A673 (cell line): ENCODE measurements around the gene CREBRF. TPM values are rescaled to one million over a fixed set of nuclear protein-coding genes. Genes with fewer than 3 reads are reported as not detected.
A peak's percentile ranks its signal among the peaks of the same experiment; 100 is the strongest.

Source experiments
- BruUV-seq: library from RNA; stranded (reverse); fragments of 400-500 nt; replicated peaks from 2 replicates; lab custom pipeline; 2021; lab: Mats Ljungman, UMichigan
- CTCF ChIA-PET: fragments of 300-600 bp; sonication (Branson Sonifier 250); formaldehyde crosslinking; loops from one replicate; lab custom pipeline; 2022; ENCODE audit warnings: antibody characterized with exemption; lab: Charles Lee
- POLR2A ChIA-PET: fragments of 300-600 bp; sonication (Branson Sonifier 250); formaldehyde crosslinking; loops from one replicate; lab custom pipeline; 2022; ENCODE audit warnings: antibody characterized with exemption; ENCODE audit not compliant: low non-redundant PET; lab: Charles Lee
- DNase-seq: peaks from one replicate; pipeline ENCODE4 v3.0.0-alpha.2; 2015; ENCODE audit warnings: low spot score
- H3K27ac ChIP-seq: fragments of 200-600 bp; sonication (generic); 2 replicates; pipeline ENCODE4 v1.5.1; 2016; ENCODE audit warnings: mixed run types, low read depth, mild to moderate bottlenecking, mixed read lengths, antibody characterized with exemption, low read length; ENCODE audit not compliant: poor library complexity, severe bottlenecking
- H3K27me3 ChIP-seq: fragments of 200-600 bp; sonication (generic); replicated peaks from 2 replicates; pipeline ENCODE4 v1.6.1; 2017; ENCODE audit warnings: mixed run types, low read depth, mild to moderate bottlenecking, mixed read lengths, antibody characterized with exemption, low read length; ENCODE audit not compliant: insufficient read depth, poor library complexity
- H3K36me3 ChIP-seq: fragments of 200-600 bp; sonication (generic); 2 replicates; pipeline ENCODE4 v1.6.1; 2016; ENCODE audit warnings: mixed run types, mild to moderate bottlenecking, mixed read lengths, antibody characterized with exemption, low read length; ENCODE audit not compliant: insufficient read depth, poor library complexity, severe bottlenecking
- H3K4me1 ChIP-seq: fragments of 200-600 bp; sonication (generic); 2 replicates; pipeline ENCODE4 v1.6.1; 2017; ENCODE audit warnings: mixed run types, mild to moderate bottlenecking, mixed read lengths, antibody characterized with exemption, low read length; ENCODE audit not compliant: insufficient read depth, poor library complexity, severe bottlenecking
- H3K4me3 ChIP-seq: fragments of 200-600 bp; sonication (generic); 2 replicates; pipeline ENCODE4 v1.5.1; 2016; ENCODE audit warnings: low read depth, mixed run types, mild to moderate bottlenecking, mixed read lengths, low read length; ENCODE audit not compliant: poor library complexity, severe bottlenecking
- H3K9me3 ChIP-seq: fragments of 200-600 bp; sonication (generic); 2 replicates; pipeline ENCODE4 v1.6.1; 2016; ENCODE audit warnings: mixed run types, low read depth, mild to moderate bottlenecking, mixed read lengths, antibody characterized with exemption, low read length; ENCODE audit not compliant: poor library complexity, severe bottlenecking
- CTCF ChIP-seq: fragments of 300-800, 200-600 bp; sonication (generic); conservative IDR thresholded peaks from 2 replicates; pipeline ENCODE4 v1.5.1; 2017; ENCODE audit warnings: low read depth, mild to moderate bottlenecking, antibody characterized with exemption, low read length, moderate library complexity, mixed read lengths
- EZH2 ChIP-seq: fragments of 200-600 bp; sonication (generic); IDR thresholded peaks from 2 replicates; pipeline ENCODE4 v1.6.1; 2017; ENCODE audit warnings: borderline replicate concordance, low read depth, mild to moderate bottlenecking, mixed read lengths, antibody characterized with exemption, low read length; ENCODE audit not compliant: poor library complexity, severe bottlenecking
- intact Hi-C: fragments of 100-400 bp; cut with micrococcal nuclease; formaldehyde crosslinking; loops from one replicate; pipeline ENCODE4 v1.10.0; 2022; ENCODE audit not compliant: unreplicated experiment
- total RNA-seq: library from RNA; stranded (reverse); gene quantifications from 2 replicates; pipeline ENCODE4 v1.2.3, GENCODE V29; 2021

Gene CREBRF
- total RNA-seq, 1 experiment from 2014 or later = 1.5 TPM

GRCh38 chr5:173175523-173175922 lies 119.4 kb downstream of the CREBRF start:
- DNase-seq = no peak
- Histone ChIP-seq H3K27ac (no peak overlapping the region), H3K36me3 (no peaks in the 10 kb centered on the region), H3K4me3 (no peak overlapping the region), H3K4me1 (no peaks in the 10 kb centered on the region), H3K9me3 (peaks cover 1% of the 10 kb centered on the region), H3K27me3 (no peaks in the 10 kb centered on the region)
- no peak for TF ChIP-seq CTCF
- no peak for TF ChIP-seq EZH2
- intact Hi-C loops = no loop called here
- ChIA-PET CTCF (no interaction called here), POLR2A (no interaction called here)
- no TSS peak for BruUV-seq

GRCh38 chr5:173178369-173178910 lies 122.3 kb downstream of the CREBRF start:
- intact Hi-C loops = no loop called here
- ChIA-PET POLR2A (no interaction called here), CTCF (no interaction called here)
- TF ChIP-seq CTCF (no peak), EZH2 (no peak)
- Histone ChIP-seq H3K27me3 (no peaks in the 10 kb centered on the region), H3K9me3 (peaks cover 5% of the 10 kb centered on the region), H3K4me3 (no peak overlapping the region), H3K27ac (no peak overlapping the region), H3K36me3 (no peaks in the 10 kb centered on the region), H3K4me1 (no peaks in the 10 kb centered on the region)
- no TSS peak for BruUV-seq
- DNase-seq = no peak

- Histone ChIP-seq H3K36me3 (no peaks in the 10 kb centered on the region), H3K27me3 (no peaks in the 10 kb centered on the region), H3K4me3 (no peak overlapping the region), H3K9me3 (peaks cover 5% of the 10 kb centered on the region), H3K4me1 (no peaks in the 10 kb centered on the region), H3K27ac (no peak overlapping the region)
- intact Hi-C loops = no loop called here
- CTCF ChIA-PET = no interaction called here
- no TSS peak for BruUV-seq
- TF ChIP-seq EZH2 (no peak), CTCF (no peak)
- POLR2A ChIA-PET = no interaction called here
- peak; percentile 49 for DNase-seq
These were observed 124.2 kb downstream of the CREBRF start for GRCh38 chr5:173180331-173180730.
